Fibroblast of pulmonary artery (primary cell): ENCODE results near the gene CMAS.
A peak's percentile ranks its signal among the peaks of the same experiment; 100 is the strongest.

Experiments
- DNase-seq: peaks from one replicate; pipeline ENCODE4 v3.0.0-alpha.2; 2010; ENCODE audit warnings: low read depth
- H3K4me3 ChIP-seq: replicated peaks from 2 replicates; pipeline ENCODE4 v1.5.1; 2011; ENCODE audit warnings: low read depth, mild to moderate bottlenecking, control low read depth, low read length, moderate library complexity
- TF ChIP-seq, protein P1 (sequence below): IDR thresholded peaks from 2 replicates; pipeline ENCODE4 v1.5.1; 2011; ENCODE audit warnings: mild to moderate bottlenecking, control low read depth, low read length, inconsistent platforms; ENCODE audit errors: missing control alignments

Gene CMAS

DNA sequence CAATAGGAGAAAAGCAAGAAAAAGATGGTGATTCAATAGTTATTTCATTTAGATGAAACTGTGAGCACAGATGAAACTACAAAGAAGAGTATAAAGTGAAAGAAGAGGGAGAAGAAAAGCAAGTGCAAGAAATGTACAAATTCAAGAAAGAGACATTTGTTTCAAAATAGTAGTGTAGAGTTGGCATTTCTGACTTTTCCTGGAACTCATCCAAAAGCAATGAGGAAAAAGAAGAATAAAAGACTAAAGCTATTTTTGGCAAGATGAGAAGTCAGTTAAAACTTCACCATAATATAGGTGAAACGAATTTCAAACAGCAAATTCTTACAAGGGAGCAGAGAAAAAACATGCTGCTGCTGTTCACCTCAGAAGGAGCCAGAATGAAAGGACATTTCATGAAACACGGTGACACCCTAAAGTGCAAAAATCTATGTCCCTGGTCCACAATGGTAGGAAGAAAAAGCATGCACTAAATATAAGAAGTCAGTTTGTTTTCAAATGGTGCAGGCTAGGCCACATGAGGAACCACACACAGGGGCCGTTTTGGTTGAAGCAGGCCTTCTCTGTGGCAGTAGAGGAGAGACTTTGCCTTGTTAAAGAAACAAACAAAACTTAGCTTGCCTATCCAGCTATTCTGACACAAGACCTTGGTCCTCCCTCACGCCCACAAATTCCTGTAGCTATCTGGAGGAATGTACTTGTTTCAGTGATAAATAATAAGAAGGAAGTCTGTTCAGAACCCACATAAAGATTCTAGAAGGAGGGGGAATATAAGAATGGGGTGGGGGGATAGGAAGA, 11.1 kb upstream of the CMAS start:
- TF ChIP-seq, protein P1, sequence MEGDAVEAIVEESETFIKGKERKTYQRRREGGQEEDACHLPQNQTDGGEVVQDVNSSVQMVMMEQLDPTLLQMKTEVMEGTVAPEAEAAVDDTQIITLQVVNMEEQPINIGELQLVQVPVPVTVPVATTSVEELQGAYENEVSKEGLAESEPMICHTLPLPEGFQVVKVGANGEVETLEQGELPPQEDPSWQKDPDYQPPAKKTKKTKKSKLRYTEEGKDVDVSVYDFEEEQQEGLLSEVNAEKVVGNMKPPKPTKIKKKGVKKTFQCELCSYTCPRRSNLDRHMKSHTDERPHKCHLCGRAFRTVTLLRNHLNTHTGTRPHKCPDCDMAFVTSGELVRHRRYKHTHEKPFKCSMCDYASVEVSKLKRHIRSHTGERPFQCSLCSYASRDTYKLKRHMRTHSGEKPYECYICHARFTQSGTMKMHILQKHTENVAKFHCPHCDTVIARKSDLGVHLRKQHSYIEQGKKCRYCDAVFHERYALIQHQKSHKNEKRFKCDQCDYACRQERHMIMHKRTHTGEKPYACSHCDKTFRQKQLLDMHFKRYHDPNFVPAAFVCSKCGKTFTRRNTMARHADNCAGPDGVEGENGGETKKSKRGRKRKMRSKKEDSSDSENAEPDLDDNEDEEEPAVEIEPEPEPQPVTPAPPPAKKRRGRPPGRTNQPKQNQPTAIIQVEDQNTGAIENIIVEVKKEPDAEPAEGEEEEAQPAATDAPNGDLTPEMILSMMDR, result no peak
- DNase-seq, result peak; percentile 72
- H3K4me3 ChIP-seq, result no peak overlapping the region

DNA sequence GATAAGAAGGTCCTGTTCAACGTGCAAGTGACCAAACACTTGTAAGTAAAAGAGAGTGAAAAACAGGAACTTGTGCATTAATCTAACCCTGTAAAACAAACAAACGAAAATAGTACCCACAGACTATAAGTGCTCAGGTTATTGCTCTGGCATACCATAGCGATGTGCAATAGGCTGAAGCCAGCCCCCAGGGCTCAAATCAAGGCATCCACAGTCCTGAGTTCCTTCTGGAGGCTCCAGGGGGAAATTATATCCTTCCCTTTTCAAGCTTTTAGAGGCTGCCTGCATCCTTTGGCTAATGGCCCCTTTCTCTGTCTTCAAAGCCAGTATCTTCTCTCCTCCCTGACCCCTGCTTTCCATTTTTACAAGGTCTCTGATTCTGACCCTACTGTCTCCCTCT, 8.1 kb upstream of the CMAS start:
- DNase-seq, result no peak
- TF ChIP-seq, protein P1, result no peak
- H3K4me3 ChIP-seq, result no peak overlapping the region

DNA sequence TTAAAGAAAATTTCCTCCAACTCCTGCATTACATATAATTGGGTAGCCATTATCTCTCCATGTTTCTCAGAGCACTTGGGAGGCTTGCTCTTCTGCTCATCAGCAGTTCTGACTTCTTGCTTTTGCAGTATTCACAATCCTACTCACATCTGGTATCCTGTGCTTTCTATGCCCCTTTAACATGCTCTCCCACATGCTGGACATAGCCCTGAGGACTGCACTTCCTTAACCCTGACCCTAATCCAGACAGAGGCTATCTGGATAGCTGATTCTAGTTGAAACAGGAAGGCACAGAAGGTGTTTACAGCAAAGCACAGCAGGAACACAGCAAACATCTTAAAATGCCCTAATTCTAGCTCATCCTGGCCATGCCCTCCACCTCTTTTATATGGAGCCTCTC, 7.3 kb upstream of the CMAS start:
- no peak overlapping the region for H3K4me3 ChIP-seq
- no peak for DNase-seq
- TF ChIP-seq, protein P1, result no peak

DNA sequence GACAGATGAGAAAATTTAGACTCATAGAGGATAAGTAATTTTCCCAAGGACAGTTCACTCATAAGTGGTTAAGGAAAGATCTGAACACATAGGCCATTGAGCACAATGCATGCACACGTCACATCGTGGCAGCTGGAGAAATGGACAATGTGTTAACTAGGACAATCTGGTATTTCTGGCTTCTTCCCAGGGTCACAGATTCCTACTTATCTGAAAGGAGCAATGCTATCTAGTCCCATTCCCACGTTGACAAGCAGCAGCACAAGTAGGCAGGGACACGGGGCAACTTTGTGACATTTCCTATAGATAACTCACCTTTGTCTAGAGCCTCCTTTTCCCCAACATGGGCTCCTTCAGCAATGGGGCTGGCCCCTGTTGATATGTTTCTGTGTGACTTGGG, 6.7 kb upstream of the CMAS start:
- TF ChIP-seq, protein P1, result no peak
- H3K4me3 ChIP-seq, result no peak overlapping the region
- no peak for DNase-seq

DNA sequence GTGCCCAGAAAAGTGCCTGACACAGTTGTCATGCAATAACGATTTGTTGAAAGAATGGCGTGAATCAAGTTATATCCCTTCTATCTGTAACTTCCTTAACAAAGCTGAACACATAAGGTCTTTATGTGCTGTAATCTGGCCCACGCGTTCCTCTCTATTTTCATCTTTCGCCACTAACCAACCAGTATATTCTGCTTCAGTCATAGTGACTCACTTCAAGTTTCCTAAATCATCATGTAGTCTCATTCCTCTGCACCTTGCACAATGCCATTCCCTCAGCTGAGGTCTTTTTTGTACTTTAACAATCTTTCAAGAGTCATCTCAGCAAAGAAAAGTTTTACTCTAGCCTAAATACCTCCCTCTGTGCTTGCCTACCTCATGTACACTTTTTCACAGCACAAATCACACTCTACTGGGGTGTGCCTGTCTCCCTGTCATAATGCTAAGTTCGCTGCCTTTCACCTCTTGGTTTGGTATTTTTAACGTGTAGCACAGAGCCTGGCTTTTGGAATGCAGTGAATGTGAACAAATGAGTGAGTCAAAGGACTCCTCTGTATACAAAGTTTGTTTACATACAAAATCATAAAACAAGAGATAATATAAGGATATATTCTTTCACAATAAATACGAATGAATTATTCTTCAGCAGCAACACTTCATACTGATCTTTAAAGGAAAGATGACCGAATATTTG, 2.9 kb upstream of the CMAS start:
- H3K4me3 ChIP-seq, result no peak overlapping the region
- DNase-seq, result peak; percentile 79
- TF ChIP-seq, protein P1, result no peak

DNA sequence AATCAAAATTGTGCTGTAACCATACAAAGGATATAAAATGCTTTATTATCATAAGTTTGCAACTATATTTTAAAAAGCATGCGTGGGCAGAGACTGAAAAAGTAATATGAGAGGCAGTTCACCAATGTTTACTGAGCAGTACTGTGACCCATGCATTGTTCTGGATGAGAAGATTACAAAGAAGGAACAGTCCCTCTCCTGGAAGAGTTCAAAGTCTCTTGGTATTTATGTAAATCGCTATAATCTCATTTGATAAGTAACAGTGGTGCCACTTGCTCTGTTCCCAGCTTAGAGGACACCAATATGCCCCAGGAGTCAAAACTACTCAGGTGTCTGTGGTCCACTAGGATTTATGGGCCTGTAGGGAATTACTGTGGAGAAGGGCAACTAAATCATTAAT, 2.1 kb upstream of the CMAS start:
- H3K4me3 ChIP-seq, result no peak overlapping the region
- TF ChIP-seq, protein P1, result no peak
- DNase-seq, result no peak

DNA sequence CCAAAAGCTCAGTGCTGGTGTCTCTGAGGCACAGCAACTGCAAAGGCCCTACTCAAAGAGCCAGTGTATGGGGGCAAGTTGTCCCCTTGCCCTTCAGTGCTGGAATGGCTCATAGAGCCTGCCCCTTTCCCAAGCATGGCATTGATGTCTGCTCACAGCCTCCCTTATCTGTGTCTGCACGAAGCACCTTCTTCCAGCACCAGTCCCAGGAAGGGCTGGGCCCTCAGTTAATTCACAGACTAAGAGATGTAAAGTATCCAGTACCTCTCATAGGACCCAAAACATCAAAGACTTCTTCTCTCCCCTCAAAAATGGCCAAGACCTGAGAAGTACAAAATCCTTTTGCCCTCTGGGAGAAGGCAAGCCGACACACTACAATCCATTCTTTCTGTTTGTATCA, 1.6 kb upstream of the CMAS start:
- H3K4me3 ChIP-seq, result no peak overlapping the region
- no peak for DNase-seq
- TF ChIP-seq, protein P1, result no peak
